LNCaP clone FGC (cell line): Measurements from ENCODE around the gene CRTC1.

Experiments used
- DNase-seq: peaks from one replicate; pipeline ENCODE4 v3.0.0-alpha.2; 2011; ENCODE audit warnings: low read depth
- H3K4me3 ChIP-seq: 2 replicates; pipeline ENCODE4 v1.5.1; 2011; ENCODE audit warnings: mild to moderate bottlenecking, low read depth, low read length, control low read depth
- TF ChIP-seq, protein P1 (sequence below): IDR thresholded peaks from 2 replicates; pipeline ENCODE4 v1.5.1; 2012; ENCODE audit warnings: mild to moderate bottlenecking; ENCODE audit not compliant: control insufficient read depth, insufficient read depth; ENCODE audit errors: extremely low read depth

The CRTC1 gene

DNA sequence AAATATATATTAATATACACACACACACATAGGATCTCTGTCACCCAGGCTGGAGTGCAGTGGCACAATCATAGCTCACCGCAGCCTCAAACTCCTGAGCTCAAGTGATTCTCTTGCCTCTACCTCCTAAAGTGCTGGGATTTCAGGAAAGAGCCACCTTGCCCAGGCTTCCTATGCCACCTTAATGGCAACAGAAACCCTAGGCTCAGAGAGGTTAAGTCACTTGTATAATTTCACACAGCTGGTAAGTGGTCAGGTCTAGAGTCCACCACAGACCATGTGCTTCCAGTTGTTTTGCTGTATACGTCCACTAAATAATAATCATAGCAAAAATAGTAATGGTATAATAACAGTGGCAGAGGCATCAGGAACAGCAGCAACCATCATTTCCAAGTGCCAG, 147.0 kb downstream of the CRTC1 start:
- no peak for DNase-seq
- H3K4me3 ChIP-seq: no peak overlapping the region
- TF ChIP-seq, protein P1, sequence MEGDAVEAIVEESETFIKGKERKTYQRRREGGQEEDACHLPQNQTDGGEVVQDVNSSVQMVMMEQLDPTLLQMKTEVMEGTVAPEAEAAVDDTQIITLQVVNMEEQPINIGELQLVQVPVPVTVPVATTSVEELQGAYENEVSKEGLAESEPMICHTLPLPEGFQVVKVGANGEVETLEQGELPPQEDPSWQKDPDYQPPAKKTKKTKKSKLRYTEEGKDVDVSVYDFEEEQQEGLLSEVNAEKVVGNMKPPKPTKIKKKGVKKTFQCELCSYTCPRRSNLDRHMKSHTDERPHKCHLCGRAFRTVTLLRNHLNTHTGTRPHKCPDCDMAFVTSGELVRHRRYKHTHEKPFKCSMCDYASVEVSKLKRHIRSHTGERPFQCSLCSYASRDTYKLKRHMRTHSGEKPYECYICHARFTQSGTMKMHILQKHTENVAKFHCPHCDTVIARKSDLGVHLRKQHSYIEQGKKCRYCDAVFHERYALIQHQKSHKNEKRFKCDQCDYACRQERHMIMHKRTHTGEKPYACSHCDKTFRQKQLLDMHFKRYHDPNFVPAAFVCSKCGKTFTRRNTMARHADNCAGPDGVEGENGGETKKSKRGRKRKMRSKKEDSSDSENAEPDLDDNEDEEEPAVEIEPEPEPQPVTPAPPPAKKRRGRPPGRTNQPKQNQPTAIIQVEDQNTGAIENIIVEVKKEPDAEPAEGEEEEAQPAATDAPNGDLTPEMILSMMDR: no peak

GRCh38 chr19:18831524-18832305, 148.2 kb downstream of the CRTC1 start, which contains the start of gene UPF1:
Gene UPF1 (plus strand): TSS chr19:18831959. CDS start chr19:18832210, 251 bp downstream.
- peak within 1 kb of the TSS; percentile 97 for H3K4me3 ChIP-seq
- DNase-seq: peak; percentile 61

More at GRCh38 chr19:18831524-18832305, 148.2 kb downstream of the CRTC1 start, which contains the start of gene UPF1:
- TF ChIP-seq, protein P1: 0 out of 2 replicates have a peak, but pooled peaks have one; percentile 0
